ENCODE results near the gene SMOC1.

The SMOC1 gene, protein sequence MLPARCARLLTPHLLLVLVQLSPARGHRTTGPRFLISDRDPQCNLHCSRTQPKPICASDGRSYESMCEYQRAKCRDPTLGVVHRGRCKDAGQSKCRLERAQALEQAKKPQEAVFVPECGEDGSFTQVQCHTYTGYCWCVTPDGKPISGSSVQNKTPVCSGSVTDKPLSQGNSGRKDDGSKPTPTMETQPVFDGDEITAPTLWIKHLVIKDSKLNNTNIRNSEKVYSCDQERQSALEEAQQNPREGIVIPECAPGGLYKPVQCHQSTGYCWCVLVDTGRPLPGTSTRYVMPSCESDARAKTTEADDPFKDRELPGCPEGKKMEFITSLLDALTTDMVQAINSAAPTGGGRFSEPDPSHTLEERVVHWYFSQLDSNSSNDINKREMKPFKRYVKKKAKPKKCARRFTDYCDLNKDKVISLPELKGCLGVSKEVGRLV

GRCh38 chr14:69879175-69880043 lies at the start of gene SMOC1:
Gene SMOC1, plus strand, starts transcription at chr14:69879416. Its CDS starts 263 bp downstream, at chr14:69879679.
- peak; percentile 23 for DNase-seq (ENCODE audit: low read depth)

- no peak for DNase-seq (ENCODE audit: low read depth)
Observed at GRCh38 chr14:69838881-69839416, 40.3 kb upstream of the SMOC1 start.

- DNase-seq (ENCODE audit: low read depth), result no peak
Observed at GRCh38 chr14:69839661-69840060, 39.6 kb upstream of the SMOC1 start.

GRCh38 chr14:69841656-69842055 lies 37.6 kb upstream of the SMOC1 start:
- DNase-seq (ENCODE audit: low read depth), result no peak

DNA sequence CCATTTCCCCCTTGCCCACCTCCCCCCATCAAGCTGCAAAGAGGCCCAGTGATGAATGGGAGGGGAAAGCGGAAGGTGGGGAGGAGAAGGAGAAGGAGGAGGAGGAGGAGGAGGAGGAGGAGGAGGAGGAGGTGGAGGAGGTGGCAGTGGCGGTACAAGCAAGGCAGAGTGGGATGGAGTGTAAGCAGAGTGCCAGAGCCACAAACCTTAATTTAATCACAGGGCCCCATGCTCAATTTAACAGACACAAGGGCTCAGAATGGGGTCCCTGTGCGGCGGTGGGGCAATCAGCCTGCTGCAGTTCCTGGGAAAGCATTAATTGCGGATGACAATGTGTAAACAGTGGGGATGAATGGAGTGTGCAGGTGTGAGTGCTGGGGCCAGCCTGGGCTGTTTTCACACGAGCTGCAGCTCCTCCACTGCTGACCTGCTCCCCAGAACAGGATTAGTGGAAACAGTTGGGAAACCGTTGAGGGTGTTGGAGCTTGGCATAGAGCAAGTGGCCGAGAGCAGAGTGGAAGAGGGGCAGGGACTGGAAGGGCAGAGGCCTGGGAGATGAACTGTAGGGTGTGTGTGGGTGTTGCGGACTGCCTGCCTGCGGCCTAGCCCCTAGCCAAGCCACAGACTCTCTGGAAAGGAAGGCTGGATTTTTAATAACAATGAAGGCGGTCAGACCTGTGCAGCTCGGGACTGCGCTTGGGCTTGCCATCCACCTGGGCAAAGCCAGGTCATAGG lies 36.4 kb upstream of the SMOC1 start:
- no peak for DNase-seq (ENCODE audit: low read depth)

- DNase-seq (ENCODE audit: low read depth), result no peak
Observed at GRCh38 chr14:69844171-69844570, 35.0 kb upstream of the SMOC1 start.

DNA sequence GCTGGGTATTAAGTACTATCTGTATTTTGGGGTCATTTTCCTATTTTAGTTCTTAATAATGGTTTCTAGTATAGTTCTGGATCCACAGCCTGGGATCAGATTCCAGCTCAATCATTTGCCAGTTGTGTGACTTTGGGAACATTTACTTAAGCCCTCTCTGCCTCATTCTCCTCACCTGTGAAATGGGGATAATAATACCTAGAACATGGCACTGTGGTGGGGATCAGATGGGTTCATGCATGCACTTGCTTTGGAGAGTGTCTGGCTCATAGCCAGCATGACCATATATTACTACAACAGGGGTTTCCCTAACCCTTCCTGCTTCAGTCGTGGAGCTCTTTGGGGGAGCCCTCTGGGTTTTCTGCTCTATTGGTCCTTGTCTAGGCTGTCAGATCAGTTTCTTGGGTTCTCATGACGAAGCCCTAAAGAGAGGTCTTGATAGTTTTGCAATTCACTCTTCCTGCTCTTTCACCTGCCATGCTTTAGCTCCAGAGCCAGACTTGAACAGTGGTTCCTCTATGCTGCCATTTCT lies 34.1 kb upstream of the SMOC1 start:
- no peak for DNase-seq (ENCODE audit: low read depth)

- DNase-seq (ENCODE audit: low read depth), result no peak
Observed at GRCh38 chr14:69845787-69846186, 33.4 kb upstream of the SMOC1 start.

- DNase-seq (ENCODE audit: low read depth), result no peak
Observed at GRCh38 chr14:69848156-69848555, 31.1 kb upstream of the SMOC1 start.

DNA sequence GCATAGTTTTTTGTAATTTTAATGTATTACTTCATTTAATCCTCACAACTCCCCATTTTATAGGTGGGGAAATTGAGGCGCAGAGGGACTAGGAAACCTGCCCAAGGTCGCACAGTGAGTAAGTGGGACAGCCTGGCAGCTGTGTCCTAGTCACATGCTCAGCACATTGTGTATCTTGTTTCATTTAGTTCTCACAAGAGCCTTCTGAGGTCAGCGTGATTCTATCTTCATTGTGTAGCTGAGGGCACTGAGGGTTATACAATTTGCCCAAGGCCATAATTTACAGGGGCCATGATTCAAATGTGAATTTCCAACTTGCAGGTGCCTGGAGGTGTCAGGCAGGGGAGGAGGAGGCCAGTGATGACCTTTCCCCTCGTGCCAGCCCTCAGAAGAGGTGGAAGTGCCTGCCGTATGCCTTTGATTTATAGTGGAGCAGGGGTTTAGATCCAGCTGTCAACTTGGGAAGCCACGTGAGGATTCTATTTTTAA lies 30.3 kb upstream of the SMOC1 start:
- DNase-seq (ENCODE audit: low read depth), result no peak

DNA sequence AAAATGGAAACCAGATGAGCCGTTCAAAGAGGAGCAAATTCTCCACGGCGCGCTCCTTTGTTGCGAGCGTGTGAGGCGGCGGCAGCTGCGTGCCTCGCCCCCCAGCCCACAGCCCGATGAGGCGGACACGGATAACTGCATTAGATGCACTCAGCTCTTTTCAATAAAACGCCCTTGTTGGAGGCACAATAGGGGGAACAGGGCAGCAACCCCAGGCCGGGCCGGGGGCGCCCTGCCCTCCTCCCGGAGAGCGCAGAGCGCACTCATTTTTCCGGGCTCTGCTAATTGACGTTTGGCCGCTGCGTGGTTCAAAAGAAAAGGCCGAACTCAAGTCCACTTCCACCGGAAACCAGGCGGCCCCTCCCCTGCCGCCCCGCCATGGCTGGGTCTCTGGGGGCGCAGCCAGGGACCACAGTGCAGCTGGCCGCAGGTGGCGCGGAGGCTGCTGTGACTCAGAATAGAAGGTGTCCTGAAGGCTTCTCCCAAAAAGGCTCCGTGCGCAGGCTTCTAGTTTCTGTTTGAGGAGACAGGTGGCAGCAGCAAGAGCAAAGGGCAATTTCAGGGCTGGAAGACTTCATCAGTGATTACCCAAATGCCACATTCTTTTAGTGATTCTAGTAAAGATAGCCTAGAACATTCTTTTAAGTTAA lies 29.0 kb upstream of the SMOC1 start:
- no peak for DNase-seq (ENCODE audit: low read depth)

- no peak for DNase-seq (ENCODE audit: low read depth)
Observed at GRCh38 chr14:69850736-69851112, 28.5 kb upstream of the SMOC1 start.

- no peak for DNase-seq (ENCODE audit: low read depth)
Observed at GRCh38 chr14:69852531-69853321, 26.5 kb upstream of the SMOC1 start.

DNA sequence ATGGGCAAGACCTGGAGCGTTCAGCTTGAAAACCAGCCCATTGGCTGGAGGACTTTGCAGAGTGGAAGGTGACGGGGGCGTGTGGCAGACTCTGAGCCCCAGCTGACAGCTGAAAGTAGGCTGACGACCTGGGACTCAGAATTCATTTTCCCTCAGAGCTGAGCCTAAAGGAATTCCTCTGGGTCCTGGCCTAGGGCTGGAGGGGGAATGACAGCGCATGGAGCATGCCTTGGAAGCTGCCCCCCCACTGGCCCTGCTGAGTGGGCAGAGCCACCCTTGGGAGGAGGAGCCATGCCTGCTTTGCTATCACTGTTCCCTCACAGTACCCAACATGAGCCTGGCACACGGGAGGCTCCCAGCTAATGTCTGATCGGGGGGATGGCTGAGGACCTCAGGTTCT lies 25.4 kb upstream of the SMOC1 start:
- no peak for DNase-seq (ENCODE audit: low read depth)

DNA sequence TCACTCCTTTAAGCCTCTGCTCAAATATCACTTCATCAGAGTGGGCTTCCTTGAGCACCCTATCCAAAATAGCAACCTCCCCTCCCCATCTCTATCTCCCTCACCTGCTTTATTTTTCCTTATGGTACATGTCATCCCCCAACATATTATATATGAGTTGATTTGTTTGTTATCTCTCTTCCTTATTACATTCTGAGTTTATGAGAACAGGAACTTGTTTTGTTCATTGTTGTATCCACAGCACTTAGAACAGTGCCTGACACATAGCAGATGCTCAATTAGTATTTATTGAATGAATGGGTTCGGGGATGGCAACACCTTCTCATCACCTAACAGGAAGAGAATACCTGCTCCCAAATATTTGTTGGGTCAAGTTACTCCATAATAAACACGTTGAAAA lies 24.6 kb upstream of the SMOC1 start:
- DNase-seq (ENCODE audit: low read depth), result no peak

DNA sequence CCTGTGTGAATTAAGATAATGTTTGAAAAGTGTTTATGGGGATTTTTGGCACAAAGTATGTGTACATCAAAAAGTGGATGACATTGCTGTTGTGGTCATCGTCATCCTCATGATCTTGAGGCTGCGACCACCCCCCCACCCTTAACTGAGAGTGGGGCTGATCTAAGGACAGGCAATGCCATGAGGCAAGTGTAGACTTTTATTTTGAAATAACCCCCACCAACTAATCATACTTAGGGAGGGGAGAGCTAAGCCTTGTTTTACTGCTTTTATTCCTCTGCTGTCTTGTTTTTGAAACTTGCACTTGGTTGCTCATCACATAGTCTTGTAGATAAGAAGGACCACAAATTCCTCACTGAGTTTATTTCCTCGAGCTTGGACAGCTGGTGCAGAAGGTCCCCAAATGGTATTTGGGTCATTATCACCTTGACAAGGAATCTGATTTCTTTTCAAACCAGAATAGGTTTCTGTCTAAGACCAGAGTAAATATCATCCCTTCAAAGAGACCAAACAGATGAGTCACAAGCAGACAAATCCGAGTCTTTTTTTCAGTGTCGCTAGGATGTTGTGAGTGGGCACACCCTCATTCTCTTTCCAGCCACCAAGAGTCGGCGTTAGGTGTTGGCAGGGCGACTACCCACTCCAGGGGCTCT lies 23.9 kb upstream of the SMOC1 start:
- DNase-seq (ENCODE audit: low read depth), result no peak

- DNase-seq (ENCODE audit: low read depth), result no peak
Observed at GRCh38 chr14:69858801-69859200, 20.4 kb upstream of the SMOC1 start.

DNA sequence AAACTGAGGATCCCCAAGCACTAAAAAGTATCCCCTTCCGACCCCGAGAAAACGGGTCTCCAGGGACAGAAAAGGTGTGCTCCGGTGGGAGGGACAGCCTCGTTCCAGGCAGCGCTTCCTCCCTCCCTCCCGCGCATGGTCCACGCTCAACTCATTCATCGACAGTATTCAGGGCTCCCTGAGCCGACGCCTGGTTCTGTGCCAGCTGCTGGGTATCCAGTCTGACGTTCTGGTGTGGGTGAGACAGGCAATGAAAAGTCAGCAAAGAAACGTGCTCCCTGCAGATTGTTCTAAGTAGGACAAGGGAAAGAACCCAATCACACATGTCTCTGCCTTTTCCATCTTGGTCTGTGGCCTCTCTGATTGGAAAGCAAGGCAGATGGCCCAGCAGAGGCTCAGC lies 19.6 kb upstream of the SMOC1 start:
- no peak for DNase-seq (ENCODE audit: low read depth)

DNA sequence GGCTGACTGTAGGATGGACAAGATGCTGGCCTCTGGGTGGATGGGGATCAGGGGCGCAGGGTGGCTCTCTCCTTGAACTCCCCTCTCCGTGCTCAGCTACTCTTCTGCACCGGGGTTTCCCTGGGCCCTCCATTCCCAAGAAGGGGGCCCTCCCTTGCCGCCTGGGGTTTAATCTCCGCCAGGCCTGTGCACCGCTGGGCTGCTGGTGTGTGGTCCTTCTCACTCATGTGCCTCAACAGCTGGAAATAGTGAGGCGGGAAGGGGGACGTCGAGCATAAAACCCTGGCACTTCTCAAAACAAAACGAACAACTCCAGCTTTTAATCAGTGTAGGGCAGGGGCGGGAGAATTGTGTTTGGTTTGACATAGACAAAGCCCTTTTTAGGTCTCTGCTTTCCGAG lies 19.0 kb upstream of the SMOC1 start:
- DNase-seq (ENCODE audit: low read depth), result no peak

DNA sequence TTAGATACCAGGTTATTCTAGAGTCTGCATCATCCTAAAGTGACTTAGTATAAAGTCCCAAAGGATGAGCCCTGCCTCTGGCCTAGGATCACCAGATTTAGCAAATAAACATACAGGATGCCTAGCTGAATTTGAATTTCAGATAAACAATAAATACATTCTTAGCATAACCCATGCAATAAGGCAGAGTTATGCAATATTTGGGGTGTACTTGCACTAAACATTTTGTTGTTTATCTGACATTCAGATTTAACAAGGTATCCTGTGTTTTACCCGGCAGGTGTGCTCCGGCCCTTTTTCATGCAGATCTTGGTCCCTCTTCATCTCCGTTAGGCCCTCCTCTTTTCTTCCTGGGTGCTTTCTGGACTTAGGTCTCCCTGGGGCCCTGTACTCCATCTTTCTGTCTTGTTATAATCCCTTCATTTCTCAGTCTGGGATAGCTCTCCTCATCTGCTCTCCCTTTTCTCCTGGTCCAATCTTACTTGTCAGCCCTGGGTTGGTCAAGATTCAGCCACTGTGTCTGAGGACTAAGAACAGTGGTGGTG lies 18.1 kb upstream of the SMOC1 start:
- DNase-seq (ENCODE audit: low read depth), result no peak
